Astrocyte (in vitro differentiated cells and primary cell): ENCODE measurements around the gene MSRB2. TPM values are rescaled to one million over a fixed set of nuclear protein-coding genes. Genes with fewer than 3 reads are reported as not detected.

Source experiments
- DNase-seq: peaks from one replicate; pipeline ENCODE4 v3.0.0-alpha.2; 2010; ENCODE audit warnings: low read depth
- FAIRE-seq: peaks from 2 replicates; lab custom pipeline; 2011; peaks lifted over from hg19 to GRCh38; lab: Jason Lieb, UNC
- H2AFZ ChIP-seq: 2 replicates; pipeline ENCODE4 v1.6.0; 2012; ENCODE audit warnings: low read depth, low read length, inconsistent platforms
- H3K27ac ChIP-seq: 2 replicates; pipeline ENCODE4 v1.5.1; 2011; ENCODE audit warnings: low read depth, low read length, inconsistent platforms
- H3K27me3 ChIP-seq: 2 replicates; pipeline ENCODE4 v1.6.0; 2011; ENCODE audit warnings: low read length, inconsistent platforms; ENCODE audit not compliant: insufficient read depth
- H3K36me3 ChIP-seq: 2 replicates; pipeline ENCODE4 v1.5.1; 2011; ENCODE audit warnings: low read length, inconsistent platforms; ENCODE audit not compliant: insufficient read depth
- H3K4me1 ChIP-seq: 2 replicates; pipeline ENCODE4 v1.5.1; 2011; ENCODE audit warnings: low read length, inconsistent platforms; ENCODE audit not compliant: insufficient read depth
- H3K4me2 ChIP-seq: 2 replicates; pipeline ENCODE4 v1.6.0; 2012; ENCODE audit warnings: low read length, inconsistent platforms
- H3K4me3 ChIP-seq: 2 replicates; pipeline ENCODE4 v1.5.1; 2011; ENCODE audit warnings: low read depth, mild to moderate bottlenecking, low read length, inconsistent platforms; ENCODE audit not compliant: insufficient read depth
- H3K79me2 ChIP-seq: 2 replicates; pipeline ENCODE4 v1.6.0; 2012; ENCODE audit warnings: mild to moderate bottlenecking, low read length, inconsistent platforms; ENCODE audit not compliant: insufficient read depth
- H3K9ac ChIP-seq: 2 replicates; pipeline ENCODE4 v1.6.0; 2012; ENCODE audit warnings: mild to moderate bottlenecking, low read length, inconsistent platforms
- H3K9me3 ChIP-seq: 2 replicates; pipeline ENCODE4 v1.5.1; 2012; ENCODE audit warnings: low read depth, mild to moderate bottlenecking, low read length, inconsistent platforms; ENCODE audit not compliant: insufficient read depth
- H4K20me1 ChIP-seq: 2 replicates; pipeline ENCODE4 v1.6.0; 2012; ENCODE audit warnings: low read length, inconsistent platforms; ENCODE audit not compliant: insufficient read depth
- H3K27ac Mint-ChIP-seq: one replicate; pipeline ENCODE4 v1.8.0; 2021; ENCODE audit warnings: mild to moderate bottlenecking, mixed read lengths; ENCODE audit not compliant: unreplicated experiment
- H3K27me3 Mint-ChIP-seq: one replicate; pipeline ENCODE4 v1.8.0; 2021; ENCODE audit warnings: low read depth, mixed read lengths; ENCODE audit not compliant: unreplicated experiment
- H3K36me3 Mint-ChIP-seq: one replicate; pipeline ENCODE4 v1.8.0; 2021; ENCODE audit warnings: low read depth, mixed read lengths; ENCODE audit not compliant: unreplicated experiment
- H3K4me1 Mint-ChIP-seq: one replicate; pipeline ENCODE4 v1.8.0; 2021; ENCODE audit warnings: low read depth, mixed read lengths; ENCODE audit not compliant: unreplicated experiment
- H3K4me3 Mint-ChIP-seq: one replicate; pipeline ENCODE4 v1.8.0; 2021; ENCODE audit warnings: mild to moderate bottlenecking, moderate library complexity, mixed read lengths; ENCODE audit not compliant: unreplicated experiment
- H3K9me3 Mint-ChIP-seq: one replicate; pipeline ENCODE4 v1.8.0; 2021; ENCODE audit warnings: mild to moderate bottlenecking, mixed read lengths; ENCODE audit not compliant: unreplicated experiment
- CTCF ChIP-seq: IDR thresholded peaks from 2 replicates; pipeline ENCODE4 v1.5.1; 2011; ENCODE audit warnings: low read depth, mild to moderate bottlenecking, inconsistent platforms, low read length, moderate library complexity; ENCODE audit not compliant: insufficient read depth
- EZH2 ChIP-seq: IDR thresholded peaks from 2 replicates; pipeline ENCODE4 v1.6.1; 2012; ENCODE audit warnings: mild to moderate bottlenecking, low read length, inconsistent platforms; ENCODE audit not compliant: insufficient read depth
- total RNA-seq: library from RNA; stranded (reverse); gene quantifications from 2 replicates; pipeline ENCODE4 v1.2.1, GENCODE V29; 2021

The MSRB2 gene
- total RNA-seq, 1 donor from 2014 or later = 18.9 TPM

DNA sequence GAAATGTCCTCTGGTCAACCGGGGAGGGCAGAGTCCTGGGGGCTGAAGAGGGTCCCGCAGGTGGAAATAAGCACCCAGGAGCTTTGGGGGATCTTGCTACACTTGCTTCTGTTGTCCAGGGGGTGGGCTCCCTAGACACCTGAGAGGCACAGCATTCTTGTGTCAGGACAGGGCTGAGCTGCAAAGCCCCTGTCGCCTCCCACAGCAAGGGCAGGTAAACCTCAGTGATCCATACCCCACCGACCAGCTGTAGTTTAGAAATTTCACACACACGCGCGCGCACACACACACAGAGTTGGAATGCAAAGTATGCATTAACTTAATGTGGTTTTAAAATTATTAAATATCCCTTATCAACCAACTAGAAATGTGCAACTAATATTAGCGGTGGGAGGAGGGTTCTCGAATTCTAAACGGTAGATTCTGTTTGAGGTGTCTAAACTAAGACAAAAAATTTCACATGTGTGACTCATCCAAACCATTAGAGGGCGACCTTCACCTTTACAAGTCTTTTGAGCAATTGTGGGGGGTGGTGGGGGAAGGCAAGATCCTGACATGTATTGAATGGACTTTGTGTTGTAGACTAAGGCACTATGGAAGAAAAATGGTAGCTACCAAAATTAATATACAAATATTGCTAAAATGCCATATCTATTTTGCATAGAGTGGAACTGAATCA, 62.5 kb downstream of the MSRB2 start:
- FAIRE-seq = no peak
- Histone ChIP-seq H4K20me1 (no peaks in the 10 kb centered on the region), H3K27me3 (peaks cover 3% of the 10 kb centered on the region), H3K4me1 (no peaks in the 10 kb centered on the region), H3K4me3 (no peak overlapping the region), H2AFZ (no peak overlapping the region), H3K4me2 (peak overlapping the region; percentile 75), H3K9ac (no peak overlapping the region), H3K79me2 (no peaks in the 10 kb centered on the region), H3K27ac (no peak overlapping the region), H3K36me3 (no peaks in the 10 kb centered on the region), H3K9me3 (no peaks in the 10 kb centered on the region)
- peak; percentile 33 for DNase-seq
- TF ChIP-seq CTCF = no peak
- TF ChIP-seq EZH2 = no peak
- H3K4me3 Mint-ChIP-seq = peak overlapping the region; percentile 29
- no peaks in the 10 kb centered on the region for H3K36me3 Mint-ChIP-seq
- H3K9me3 Mint-ChIP-seq = peaks cover 3% of the 10 kb centered on the region
- H3K4me1 Mint-ChIP-seq = no peaks in the 10 kb centered on the region
- H3K27ac Mint-ChIP-seq = no peak overlapping the region
- peaks cover 49% of the 10 kb centered on the region for H3K27me3 Mint-ChIP-seq

DNA sequence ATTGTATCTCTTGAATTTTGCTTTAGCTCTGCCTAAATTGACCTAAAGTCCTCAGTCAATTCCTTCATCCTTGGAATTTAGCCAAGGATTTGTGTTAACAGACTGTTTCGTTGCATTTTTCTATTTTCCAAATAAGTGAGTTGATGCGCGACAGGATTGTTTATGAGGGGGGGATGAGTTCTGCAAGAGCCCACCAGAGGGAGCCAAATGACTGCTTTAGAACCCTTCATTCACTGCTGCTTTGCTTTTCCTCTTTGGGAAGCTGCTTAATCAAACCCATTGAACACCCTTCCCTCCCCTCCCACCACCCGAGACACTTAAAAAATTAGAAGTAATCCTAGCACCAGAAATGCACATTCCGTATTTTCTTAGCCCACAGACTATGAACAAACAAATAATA, 63.0 kb downstream of the MSRB2 start:
- H3K27ac Mint-ChIP-seq = no peak overlapping the region
- Histone ChIP-seq H3K9me3 (no peaks in the 10 kb centered on the region), H2AFZ (no peak overlapping the region), H3K9ac (no peak overlapping the region), H3K4me2 (peak overlapping the region; percentile 75), H3K27me3 (peaks cover 3% of the 10 kb centered on the region), H4K20me1 (no peaks in the 10 kb centered on the region), H3K36me3 (no peaks in the 10 kb centered on the region), H3K79me2 (no peaks in the 10 kb centered on the region), H3K4me3 (no peak overlapping the region), H3K27ac (no peak overlapping the region), H3K4me1 (no peaks in the 10 kb centered on the region)
- no peaks in the 10 kb centered on the region for H3K36me3 Mint-ChIP-seq
- H3K27me3 Mint-ChIP-seq = peaks cover 51% of the 10 kb centered on the region
- H3K9me3 Mint-ChIP-seq = peaks cover 3% of the 10 kb centered on the region
- no peaks in the 10 kb centered on the region for H3K4me1 Mint-ChIP-seq
- FAIRE-seq (no peak), DNase-seq (peak; percentile 30)
- TF ChIP-seq CTCF (peak; percentile 92), EZH2 (no peak)
- peak overlapping the region; percentile 29 for H3K4me3 Mint-ChIP-seq

DNA sequence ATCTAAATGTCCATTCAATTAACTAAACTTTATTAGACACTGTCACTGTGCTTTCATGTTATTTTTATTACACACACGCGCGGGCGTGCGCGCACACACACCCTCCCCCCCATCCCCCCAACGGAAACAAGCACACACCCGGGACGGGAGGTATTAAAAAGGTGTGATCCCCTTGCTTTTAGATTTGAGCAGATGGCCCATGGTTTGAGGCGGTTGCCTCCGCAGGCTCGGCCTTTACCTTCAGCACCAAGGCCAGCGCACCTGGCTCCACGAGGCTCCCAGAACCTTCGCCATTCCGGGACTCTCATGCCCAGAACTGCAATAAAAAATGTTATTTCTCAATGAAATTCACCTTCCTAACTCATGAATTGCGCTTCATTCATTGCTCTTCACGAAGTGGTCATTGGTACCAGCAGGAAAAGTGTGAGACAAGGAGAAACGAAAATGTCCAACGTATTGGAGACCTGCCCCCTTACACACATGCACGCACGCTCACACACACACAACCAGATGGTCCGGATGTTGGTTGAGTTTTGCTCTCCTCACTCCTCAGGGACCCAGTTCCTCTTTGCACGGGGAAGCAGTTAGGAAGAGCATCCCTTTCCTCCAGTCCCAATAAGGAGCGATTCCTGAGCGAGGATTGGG, 76.0 kb downstream of the MSRB2 start:
- H3K27me3 ChIP-seq = peaks cover 44% of the 10 kb centered on the region
- FAIRE-seq = no peak
- H3K36me3 Mint-ChIP-seq = no peaks in the 10 kb centered on the region

More for the DNA sequence above, 76.0 kb downstream of the MSRB2 start:
- no peaks in the 10 kb centered on the region for H3K79me2 ChIP-seq
- no peaks in the 10 kb centered on the region for H4K20me1 ChIP-seq
- no peak overlapping the region for H3K27ac ChIP-seq
- no peak overlapping the region for H3K4me3 ChIP-seq
- Mint-ChIP-seq H3K4me1 (no peaks in the 10 kb centered on the region), H3K4me3 (no peak overlapping the region), H3K27me3 (peaks cover 80% of the 10 kb centered on the region), H3K27ac (no peak overlapping the region), H3K9me3 (peaks cover 4% of the 10 kb centered on the region)
- H3K9me3 ChIP-seq = no peaks in the 10 kb centered on the region
- no peak overlapping the region for H3K4me2 ChIP-seq
- no peaks in the 10 kb centered on the region for H3K36me3 ChIP-seq
- peak; percentile 16 for DNase-seq
- TF ChIP-seq EZH2 = no peak
- no peak for TF ChIP-seq CTCF
- no peak overlapping the region for H2AFZ ChIP-seq
- H3K9ac ChIP-seq = no peak overlapping the region
- H3K4me1 ChIP-seq = no peaks in the 10 kb centered on the region
